Breast epithelium (tissue), 4 donors: ENCODE measurements around the gene ADAMTSL3. TPM values are rescaled to one million over a fixed set of nuclear protein-coding genes. Genes with fewer than 3 reads are reported as not detected.

Source experiments
- DNase-seq, 2 donors: peaks; one replicate each; pipeline ENCODE4 v3.0.0-alpha.2; 2019; ENCODE audit warnings: low spot score in 2 of 2
- H3K27ac ChIP-seq, 2 donors: fragments of 200-600 bp; sonication (generic) in 1 of 2; one replicate each; pipeline ENCODE4 v1.5.1; 2016 to 2019; ENCODE audit warnings: mild to moderate bottlenecking in 1 of 2
- H3K27me3 ChIP-seq, 2 donors: fragments of 200-600 bp; sonication (generic) in 1 of 2; one replicate each; pipeline versions ENCODE4 v1.5.1 to v1.6.0; 2017 to 2019; ENCODE audit warnings: control low read depth in 1 of 2, mild to moderate bottlenecking in 1 of 2
- H3K36me3 ChIP-seq: fragments of 200-600 bp; one replicate; pipeline ENCODE4 v1.5.1; 2019
- H3K4me1 ChIP-seq, 2 donors: fragments of 200-600 bp; sonication (generic); one replicate each; pipeline ENCODE4 v1.5.1; 2016 to 2019; ENCODE audit warnings: control low read depth in 1 of 2
- H3K4me3 ChIP-seq, 3 donors: fragments of 200-600 bp; sonication (generic); 1 replicate in 2 of 3; 2 replicates in 1 of 3; pipeline ENCODE4 v1.5.1; 2016 to 2019; ENCODE audit warnings: mild to moderate bottlenecking in 3 of 3, moderate library complexity in 2 of 3
- H3K9me3 ChIP-seq, 2 donors: fragments of 200-600 bp; sonication (generic) in 1 of 2; one replicate each; pipeline ENCODE4 v1.5.1; 2016 to 2019; ENCODE audit warnings: control low read depth in 1 of 2
- CTCF ChIP-seq, 3 donors: fragments of 450-650 bp; IDR thresholded peaks; one replicate each; pipeline ENCODE4 v1.5.1; 2016 to 2017; ENCODE audit warnings: antibody characterized with exemption in 3 of 3, mild to moderate bottlenecking in 3 of 3, moderate library complexity in 3 of 3
- POLR2A ChIP-seq: fragments of 450-650 bp; IDR thresholded peaks from one replicate; pipeline ENCODE4 v1.6.1; 2016; ENCODE audit warnings: antibody characterized with exemption, mild to moderate bottlenecking, moderate library complexity
- POLR2AphosphoS5 ChIP-seq, 3 donors: sonication (generic); formaldehyde crosslinking; IDR thresholded peaks; one replicate each; pipeline ENCODE4 v1.6.1; 2017; ENCODE audit warnings: antibody characterized with exemption in 3 of 3
- intact Hi-C: fragments of 100-400 bp; cut with DNase I; formaldehyde crosslinking; loops from one replicate; pipeline ENCODE4 v1.15.1; 2023; ENCODE audit warnings: low total_unique reads
- total RNA-seq, 3 donors: library from RNA; depleted of rRNA; stranded (reverse); fragments of >200 nt; gene quantifications; one replicate each; pipeline ENCODE4 v1.1.0, GENCODE V29; 2016

Gene ADAMTSL3
- total RNA-seq, 3 donors from 2014 or later = 1.8 to 3.9 (median 2.7) TPM

- Histone ChIP-seq H3K9me3 (no peaks in the 10 kb centered on the region), H3K4me1 (no peaks in the 10 kb centered on the region), H3K4me3 (no peak overlapping the region), H3K27me3 (no peaks in the 10 kb centered on the region), H3K36me3 (no peaks in the 10 kb centered on the region), H3K27ac (no peak overlapping the region)
- DNase-seq = no peak
- TF ChIP-seq POLR2AphosphoS5 (IDR thresholded peaks at IDR 0.05) = no peak
- TF ChIP-seq CTCF (IDR thresholded peaks at IDR 0.05) = no peak
- no peak for TF ChIP-seq POLR2A
- intact Hi-C loops = no loop called here
Measured at GRCh38 chr15:83626171-83626802, 27.6 kb upstream of the ADAMTSL3 start.

- DNase-seq = no peak
Measured at GRCh38 chr15:83631534-83631933, 22.4 kb upstream of the ADAMTSL3 start.

GRCh38 chr15:83643201-83643600 is 10.7 kb upstream of the ADAMTSL3 start:
- Histone ChIP-seq H3K4me1 (no peaks in the 10 kb centered on the region), H3K4me3 (no peak overlapping the region), H3K36me3 (no peaks in the 10 kb centered on the region), H3K27ac (no peak overlapping the region), H3K27me3 (no peaks in the 10 kb centered on the region), H3K9me3 (peaks cover 4 to 17% of the 10 kb centered on the region in 2 donors)
- no peak for DNase-seq
- TF ChIP-seq CTCF (IDR thresholded peaks at IDR 0.05) (no peak), POLR2A (no peak), POLR2AphosphoS5 (IDR thresholded peaks at IDR 0.05) (no peak)
- intact Hi-C loops = no loop called here

More at GRCh38 chr15:83631534-83631933, 22.4 kb upstream of the ADAMTSL3 start:
- H3K27ac ChIP-seq = no peak overlapping the region
- H3K9me3 ChIP-seq = peaks cover 0 to 4% of the 10 kb centered on the region in 2 donors
- H3K4me1 ChIP-seq = no peaks in the 10 kb centered on the region
- H3K36me3 ChIP-seq = no peaks in the 10 kb centered on the region
- TF ChIP-seq CTCF (IDR thresholded peaks at IDR 0.05) (no peak), POLR2AphosphoS5 (IDR thresholded peaks at IDR 0.05) (no peak), POLR2A (no peak)
- no peak overlapping the region for H3K4me3 ChIP-seq
- intact Hi-C loops = no loop called here
- H3K27me3 ChIP-seq = no peaks in the 10 kb centered on the region

- Histone ChIP-seq H3K27ac (no peak overlapping the region), H3K36me3 (no peaks in the 10 kb centered on the region), H3K27me3 (no peaks in the 10 kb centered on the region), H3K9me3 (peaks cover 0 to 17% of the 10 kb centered on the region in 2 donors), H3K4me3 (no peak overlapping the region), H3K4me1 (no peaks in the 10 kb centered on the region)
- intact Hi-C loops = no loop called here
- TF ChIP-seq POLR2A (no peak), POLR2AphosphoS5 (IDR thresholded peaks at IDR 0.05) (no peak), CTCF (IDR thresholded peaks at IDR 0.05) (no peak)
- no peak for DNase-seq
Measured at GRCh38 chr15:83644439-83644838, 9.5 kb upstream of the ADAMTSL3 start.

GRCh38 chr15:83650831-83651230 is 3.1 kb upstream of the ADAMTSL3 start:
- no peak overlapping the region for H3K4me3 ChIP-seq
- TF ChIP-seq POLR2A (no peak), CTCF (IDR thresholded peaks at IDR 0.05) (no peak), POLR2AphosphoS5 (IDR thresholded peaks at IDR 0.05) (no peak)
- no peaks in the 10 kb centered on the region for H3K36me3 ChIP-seq
- DNase-seq = no peak
- no peak overlapping the region for H3K27ac ChIP-seq
- H3K27me3 ChIP-seq = peaks cover 0 to 24% of the 10 kb centered on the region in 2 donors
- no peaks in the 10 kb centered on the region for H3K9me3 ChIP-seq
- no peaks in the 10 kb centered on the region for H3K4me1 ChIP-seq
- intact Hi-C loops = no loop called here
